ENCODE data around the gene UPF3A.

Gene UPF3A, protein sequence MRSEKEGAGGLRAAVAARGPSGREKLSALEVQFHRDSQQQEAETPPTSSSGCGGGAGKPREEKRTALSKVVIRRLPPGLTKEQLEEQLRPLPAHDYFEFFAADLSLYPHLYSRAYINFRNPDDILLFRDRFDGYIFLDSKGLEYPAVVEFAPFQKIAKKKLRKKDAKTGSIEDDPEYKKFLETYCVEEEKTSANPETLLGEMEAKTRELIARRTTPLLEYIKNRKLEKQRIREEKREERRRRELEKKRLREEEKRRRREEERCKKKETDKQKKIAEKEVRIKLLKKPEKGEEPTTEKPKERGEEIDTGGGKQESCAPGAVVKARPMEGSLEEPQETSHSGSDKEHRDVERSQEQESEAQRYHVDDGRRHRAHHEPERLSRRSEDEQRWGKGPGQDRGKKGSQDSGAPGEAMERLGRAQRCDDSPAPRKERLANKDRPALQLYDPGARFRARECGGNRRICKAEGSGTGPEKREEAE

DNA sequence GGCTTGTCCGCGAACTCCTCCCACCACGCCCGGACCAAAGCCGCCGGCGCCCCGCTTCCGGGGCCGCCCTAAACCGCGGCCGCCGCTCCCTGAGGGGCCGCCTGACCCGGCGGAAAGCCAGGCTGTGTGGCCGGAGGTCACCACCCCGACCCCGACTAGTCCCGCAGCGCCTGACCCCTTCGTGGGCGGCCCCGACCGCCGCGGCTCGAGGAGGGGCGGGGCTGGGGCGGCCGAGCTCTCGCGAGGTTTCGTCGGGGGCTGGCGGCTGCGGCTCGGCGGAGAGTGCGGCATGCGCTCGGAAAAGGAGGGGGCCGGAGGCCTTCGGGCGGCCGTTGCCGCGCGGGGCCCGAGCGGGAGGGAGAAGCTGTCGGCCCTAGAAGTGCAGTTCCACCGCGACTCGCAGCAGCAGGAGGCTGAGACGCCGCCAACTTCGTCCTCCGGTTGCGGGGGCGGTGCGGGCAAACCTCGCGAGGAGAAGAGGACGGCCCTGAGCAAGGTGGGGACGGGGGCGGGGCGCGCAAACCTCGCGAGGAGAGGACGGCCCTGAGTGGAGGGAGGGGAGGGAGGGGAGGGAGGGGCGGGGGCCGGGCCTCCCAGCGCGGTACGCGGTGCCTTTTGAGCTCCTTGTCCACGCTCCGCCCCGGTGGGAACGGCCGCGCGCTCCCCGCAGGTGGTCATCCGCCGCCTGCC is at the start of gene UPF3A:
Gene UPF3A, plus strand, starts transcription at position 251 of the 690 bp plus-strand sequence. Its CDS starts 39 bp downstream, at position 290.
- peak within 1 kb of the TSS; percentile 81 for H3K4me3 ChIP-seq (replicated peaks; ENCODE audit: low read depth, low read length)
- TF ChIP-seq, protein P1, sequence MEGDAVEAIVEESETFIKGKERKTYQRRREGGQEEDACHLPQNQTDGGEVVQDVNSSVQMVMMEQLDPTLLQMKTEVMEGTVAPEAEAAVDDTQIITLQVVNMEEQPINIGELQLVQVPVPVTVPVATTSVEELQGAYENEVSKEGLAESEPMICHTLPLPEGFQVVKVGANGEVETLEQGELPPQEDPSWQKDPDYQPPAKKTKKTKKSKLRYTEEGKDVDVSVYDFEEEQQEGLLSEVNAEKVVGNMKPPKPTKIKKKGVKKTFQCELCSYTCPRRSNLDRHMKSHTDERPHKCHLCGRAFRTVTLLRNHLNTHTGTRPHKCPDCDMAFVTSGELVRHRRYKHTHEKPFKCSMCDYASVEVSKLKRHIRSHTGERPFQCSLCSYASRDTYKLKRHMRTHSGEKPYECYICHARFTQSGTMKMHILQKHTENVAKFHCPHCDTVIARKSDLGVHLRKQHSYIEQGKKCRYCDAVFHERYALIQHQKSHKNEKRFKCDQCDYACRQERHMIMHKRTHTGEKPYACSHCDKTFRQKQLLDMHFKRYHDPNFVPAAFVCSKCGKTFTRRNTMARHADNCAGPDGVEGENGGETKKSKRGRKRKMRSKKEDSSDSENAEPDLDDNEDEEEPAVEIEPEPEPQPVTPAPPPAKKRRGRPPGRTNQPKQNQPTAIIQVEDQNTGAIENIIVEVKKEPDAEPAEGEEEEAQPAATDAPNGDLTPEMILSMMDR (IDR thresholded peaks at IDR 0.05; ENCODE audit: insufficient read depth, low read length, poor library complexity, severe bottlenecking) = no peak
- H3K27me3 ChIP-seq (replicated peaks; ENCODE audit: control insufficient read depth, insufficient read depth, low read length) = no peaks in the 10 kb centered on the region
- peak; percentile 96 for DNase-seq (ENCODE audit: extremely low read depth, insufficient read length)
- H3K36me3 ChIP-seq (ENCODE audit: control insufficient read depth, insufficient read depth, low read length) = no peaks in the 10 kb centered on the region; the same call in 1 of the 2 replicates

DNA sequence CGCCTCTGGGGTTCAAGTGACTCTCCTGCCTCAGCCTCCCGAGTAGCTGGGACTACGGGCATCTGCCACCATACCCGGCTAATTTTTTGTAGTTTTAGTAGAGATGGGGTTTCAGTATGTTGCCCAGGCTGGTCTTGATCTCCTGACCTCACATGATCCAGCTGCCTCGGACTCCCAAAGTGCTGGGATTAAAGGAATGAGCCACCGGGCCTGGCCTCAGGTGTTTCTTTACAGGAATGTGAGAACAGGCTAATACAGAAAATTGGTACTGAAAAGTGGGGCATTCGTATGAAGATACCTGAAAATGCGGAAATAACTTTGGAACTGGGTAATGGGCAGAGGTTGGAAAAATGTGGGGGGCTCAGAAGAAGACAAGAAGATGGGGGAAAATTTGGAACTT is 49.5 kb upstream of the UPF3A start:
- no peak overlapping the region for H3K4me3 ChIP-seq (replicated peaks; ENCODE audit: low read depth, low read length)
- no peak for DNase-seq (ENCODE audit: extremely low read depth, insufficient read length)
- TF ChIP-seq, protein P1 (IDR thresholded peaks at IDR 0.05; ENCODE audit: insufficient read depth, low read length, poor library complexity, severe bottlenecking) = no peak

DNA sequence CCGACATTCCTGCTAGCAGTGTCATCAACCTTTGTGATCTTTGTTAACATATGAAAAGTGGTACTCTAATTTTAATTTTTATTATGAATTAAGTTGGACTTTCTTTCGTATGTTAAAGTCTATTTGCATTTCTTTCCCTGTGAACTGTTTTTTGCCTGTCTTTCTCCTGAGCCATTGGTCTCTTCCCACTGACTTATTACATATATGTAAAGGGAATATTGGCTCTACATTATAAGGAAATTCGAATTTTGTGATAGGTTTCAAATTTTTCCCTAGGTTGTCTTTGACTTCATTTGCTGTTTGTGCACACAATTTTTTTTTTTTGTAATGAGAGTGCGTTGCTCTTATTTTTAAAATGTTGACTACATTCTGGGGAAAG is 47.1 kb upstream of the UPF3A start:
- Histone ChIP-seq H3K4me3 (replicated peaks; ENCODE audit: low read depth, low read length) (peak overlapping the region; percentile 80), H3K27me3 (replicated peaks; ENCODE audit: control insufficient read depth, insufficient read depth, low read length) (no peaks in the 10 kb centered on the region)
- TF ChIP-seq, protein P1 (IDR thresholded peaks at IDR 0.05; ENCODE audit: insufficient read depth, low read length, poor library complexity, severe bottlenecking) = no peak

More for the DNA sequence above, 49.5 kb upstream of the UPF3A start:
- Histone ChIP-seq H3K27me3 (replicated peaks; ENCODE audit: control insufficient read depth, insufficient read depth, low read length) (no peaks in the 10 kb centered on the region), H3K36me3 (ENCODE audit: control insufficient read depth, insufficient read depth, low read length) (no peaks in the 10 kb centered on the region; the same call in 1 of the 2 replicates)

DNA sequence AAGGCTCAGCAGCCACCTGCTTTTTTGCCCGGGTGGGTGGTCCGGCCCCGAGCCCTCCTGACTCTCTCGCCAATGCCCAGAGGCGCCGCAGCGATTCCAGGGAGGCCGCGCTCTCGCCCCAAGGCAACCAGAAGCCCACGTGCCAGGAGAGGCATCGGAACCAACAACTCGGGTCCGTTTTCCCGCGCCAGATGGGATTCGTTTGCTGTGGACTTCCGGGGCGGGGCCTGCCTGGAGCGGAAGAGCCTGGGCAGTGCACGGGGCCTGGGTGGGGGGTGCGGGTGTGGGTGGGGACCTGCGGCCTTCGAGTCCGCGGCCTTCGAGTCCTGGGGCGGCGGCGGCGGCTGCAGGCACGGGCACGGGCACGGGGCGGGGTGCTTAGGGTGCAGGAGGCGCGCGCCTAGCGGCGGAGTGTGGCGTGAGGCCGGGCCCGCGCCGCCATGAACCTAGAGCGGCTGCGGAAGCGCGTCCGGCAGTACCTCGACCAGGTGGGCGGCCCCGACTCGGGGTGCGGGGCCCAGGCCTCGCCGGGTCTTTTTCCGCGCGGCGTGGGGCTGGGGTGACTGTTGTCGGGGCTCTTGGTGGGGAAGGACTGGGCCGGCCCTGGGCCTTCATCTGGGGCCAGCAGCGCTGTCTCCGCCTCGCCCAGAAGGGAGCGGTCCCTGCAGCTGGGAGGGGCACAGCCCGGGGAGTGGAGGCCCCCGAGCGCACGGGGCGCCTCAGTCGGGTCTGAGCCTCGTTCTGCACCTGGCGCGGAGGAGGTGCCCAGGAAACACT is 46.6 kb upstream of the UPF3A start, which contains the start of gene CDC16:
Gene CDC16, plus strand, starts transcription at position 253 of the 777 bp plus-strand sequence. Its CDS starts 188 bp downstream, at position 441.
- DNase-seq (ENCODE audit: extremely low read depth, insufficient read length) = peak; percentile 89
- H3K27me3 ChIP-seq (replicated peaks; ENCODE audit: control insufficient read depth, insufficient read depth, low read length) = no peaks in the 10 kb centered on the region
- peak within 1 kb of the TSS; percentile 80 for H3K4me3 ChIP-seq (replicated peaks; ENCODE audit: low read depth, low read length)
- TF ChIP-seq, protein P1 (IDR thresholded peaks at IDR 0.05; ENCODE audit: insufficient read depth, low read length, poor library complexity, severe bottlenecking) = no peak
- peaks cover 2% of the 10 kb centered on the region for H3K36me3 ChIP-seq (ENCODE audit: control insufficient read depth, insufficient read depth, low read length)

More for the DNA sequence above, 47.1 kb upstream of the UPF3A start:
- H3K36me3 ChIP-seq (ENCODE audit: control insufficient read depth, insufficient read depth, low read length) = peaks cover 2% of the 10 kb centered on the region
- DNase-seq (ENCODE audit: extremely low read depth, insufficient read length) = no peak

DNA sequence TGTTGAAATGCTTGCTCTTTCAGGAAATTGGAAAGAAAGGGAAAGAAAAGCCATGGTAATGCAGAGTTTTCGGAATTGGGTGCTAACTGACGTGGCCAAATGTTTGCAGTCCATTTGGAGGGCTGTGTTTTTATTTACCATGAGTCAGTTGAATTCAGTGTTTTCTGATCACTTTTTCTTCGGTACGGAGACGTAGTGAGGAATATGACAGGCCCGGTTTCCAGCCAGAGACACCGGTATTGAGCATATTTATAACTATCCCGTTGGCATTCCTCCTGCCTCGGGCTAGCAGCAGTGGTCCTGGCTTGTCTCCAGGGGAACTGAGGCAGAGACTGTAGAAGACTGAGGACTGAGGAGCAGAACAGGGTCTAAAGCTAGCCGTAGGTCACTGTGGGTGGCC is 45.7 kb upstream of the UPF3A start:
- peaks cover 2% of the 10 kb centered on the region for H3K36me3 ChIP-seq (ENCODE audit: control insufficient read depth, insufficient read depth, low read length)
- TF ChIP-seq, protein P1 (IDR thresholded peaks at IDR 0.05; ENCODE audit: insufficient read depth, low read length, poor library complexity, severe bottlenecking) = no peak
- no peak for DNase-seq (ENCODE audit: extremely low read depth, insufficient read length)
- no peaks in the 10 kb centered on the region for H3K27me3 ChIP-seq (replicated peaks; ENCODE audit: control insufficient read depth, insufficient read depth, low read length)
- H3K4me3 ChIP-seq (replicated peaks; ENCODE audit: low read depth, low read length) = peak overlapping the region; percentile 80
